Pulmonary artery endothelial cell (primary cell): Measurements from ENCODE around the gene GAP43. TPM values are rescaled to one million over a fixed set of nuclear protein-coding genes. Genes with fewer than 3 reads are reported as not detected.

Experiments
- DNase-seq: peaks from one replicate; pipeline ENCODE4 v3.0.0-alpha.2; 2011; ENCODE audit warnings: low read depth, low spot score
- total RNA-seq: library from RNA; depleted of rRNA; stranded (reverse); fragments of >200 nt; gene quantifications from 2 replicates; pipeline ENCODE4 v1.2.3, GENCODE V29; 2014

The GAP43 gene, protein sequence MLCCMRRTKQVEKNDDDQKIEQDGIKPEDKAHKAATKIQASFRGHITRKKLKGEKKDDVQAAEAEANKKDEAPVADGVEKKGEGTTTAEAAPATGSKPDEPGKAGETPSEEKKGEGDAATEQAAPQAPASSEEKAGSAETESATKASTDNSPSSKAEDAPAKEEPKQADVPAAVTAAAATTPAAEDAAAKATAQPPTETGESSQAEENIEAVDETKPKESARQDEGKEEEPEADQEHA
- total RNA-seq: not detected in 2 replicates

DNA sequence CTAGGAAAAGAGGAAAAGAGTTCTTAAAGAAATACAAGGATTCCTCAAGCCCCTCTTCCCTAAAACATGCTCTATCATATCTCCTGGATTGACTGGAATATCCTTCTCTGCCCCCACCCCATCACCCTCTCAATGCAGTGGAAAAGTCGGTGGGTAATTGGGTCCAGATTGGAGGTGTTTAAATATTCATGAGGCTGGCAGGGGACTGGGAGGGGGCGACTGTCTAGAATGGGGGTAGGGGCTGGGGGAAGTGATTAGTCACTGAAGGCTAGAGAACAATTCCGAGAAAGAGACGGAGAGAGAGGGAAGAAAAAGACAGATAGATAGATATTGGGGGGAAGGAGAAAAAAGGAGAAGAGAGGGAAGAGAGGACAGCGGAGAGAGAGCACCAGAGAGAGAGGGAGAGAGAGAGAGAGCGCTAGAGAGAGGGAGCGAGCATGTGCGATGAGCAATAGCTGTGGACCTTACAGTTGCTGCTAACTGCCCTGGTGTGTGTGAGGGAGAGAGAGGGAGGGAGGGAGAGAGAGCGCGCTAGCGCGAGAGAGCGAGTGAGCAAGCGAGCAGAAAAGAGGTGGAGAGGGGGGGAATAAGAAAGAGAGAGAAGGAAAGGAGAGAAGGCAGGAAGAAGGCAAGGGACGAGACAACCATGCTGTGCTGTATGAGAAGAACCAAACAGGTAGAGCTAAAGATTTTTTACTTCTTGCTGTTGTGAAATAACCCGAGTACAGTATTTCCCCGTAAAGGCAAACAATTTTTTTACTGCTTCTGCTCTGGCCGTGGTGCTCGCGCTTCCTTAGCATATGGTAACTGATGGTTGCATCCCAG, at the start of gene GAP43:
Gene GAP43 (plus strand): TSS at position 467 of the 825 bp plus-strand sequence. CDS start 180 bp downstream, at position 647.
- DNase-seq: no peak

DNA sequence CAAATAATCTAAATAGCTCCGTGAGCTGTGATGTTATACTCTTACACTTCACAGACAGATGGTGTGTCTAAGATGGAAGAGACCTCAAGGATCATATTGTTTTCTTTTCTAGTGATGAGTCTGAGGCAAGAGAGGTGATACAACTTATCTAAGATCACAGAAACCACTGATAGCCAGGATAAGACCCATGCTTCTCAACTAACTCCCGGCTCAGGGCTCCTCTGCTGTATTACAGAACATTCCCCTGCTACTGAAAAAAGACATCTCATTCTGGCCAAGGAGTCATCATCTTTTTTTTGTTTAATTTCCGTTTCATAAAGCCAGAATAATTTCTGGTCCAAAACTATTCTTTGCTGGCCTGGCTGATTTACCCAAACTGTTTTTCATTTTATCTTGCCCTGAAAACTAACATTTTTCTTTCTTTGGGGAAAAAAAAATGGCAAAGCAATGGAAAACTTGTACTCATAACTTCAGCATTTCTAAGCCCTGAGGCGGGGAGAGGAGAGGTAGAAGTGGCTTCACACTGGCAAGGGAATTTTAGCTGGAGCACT, 46.9 kb upstream of the GAP43 start:
- DNase-seq: no peak

DNA sequence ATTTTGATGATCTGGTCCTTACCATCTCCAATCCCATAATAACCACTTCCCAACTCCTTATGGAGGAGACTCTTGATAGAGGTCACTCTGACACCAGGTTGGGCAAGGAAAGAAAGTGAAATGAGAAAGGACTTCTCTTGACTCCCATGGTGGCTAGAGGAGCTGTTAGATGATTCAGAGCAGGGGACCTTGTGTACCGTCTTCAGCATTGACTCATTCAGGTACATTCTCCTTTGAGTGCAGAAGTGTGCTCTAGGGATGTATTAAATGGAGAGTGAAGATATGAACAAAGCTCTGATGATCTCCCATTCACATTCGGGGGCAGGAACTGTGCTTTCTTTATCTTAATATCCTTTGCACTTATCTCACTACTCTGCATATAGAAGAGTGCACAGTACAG, 46.3 kb upstream of the GAP43 start:
- no peak for DNase-seq

DNA sequence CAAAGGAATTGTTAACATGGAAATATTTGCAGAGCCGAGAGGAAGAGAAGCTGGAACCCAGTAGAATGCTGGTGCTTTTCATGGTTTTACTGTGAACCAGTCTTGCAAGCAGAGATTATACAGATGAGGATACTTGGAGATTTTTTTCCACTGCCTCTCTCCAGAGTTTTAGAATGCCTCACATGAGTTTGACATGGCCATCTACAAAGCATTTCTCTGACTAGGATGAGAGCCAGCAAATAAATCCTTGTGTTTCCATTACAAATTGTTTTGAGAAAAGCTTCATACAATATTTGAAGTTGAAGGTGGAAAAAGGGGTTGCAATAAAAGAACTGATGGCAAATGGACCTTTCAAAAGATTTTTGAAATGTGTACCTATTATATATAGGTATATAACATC, 45.0 kb upstream of the GAP43 start:
- no peak for DNase-seq

DNA sequence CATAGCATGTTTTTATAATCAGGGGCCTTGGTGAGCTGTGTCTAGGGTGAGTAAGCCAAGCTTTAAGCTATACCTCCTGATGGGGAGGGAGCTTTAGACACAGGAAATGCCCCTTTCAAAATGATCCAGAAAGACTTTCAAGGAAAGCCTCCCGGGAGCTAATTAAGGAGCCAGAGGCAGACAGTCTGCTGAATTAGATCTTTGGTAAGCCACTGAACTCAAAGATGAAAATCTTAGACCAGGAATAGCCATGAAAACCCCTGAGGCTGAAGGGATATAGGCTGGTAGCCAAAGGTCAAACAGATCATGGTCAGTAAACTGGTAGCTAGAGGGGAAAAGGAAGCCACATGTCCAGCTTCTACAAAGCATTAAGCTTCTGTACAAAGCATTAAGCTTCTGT, 42.7 kb upstream of the GAP43 start:
- DNase-seq: no peak

DNA sequence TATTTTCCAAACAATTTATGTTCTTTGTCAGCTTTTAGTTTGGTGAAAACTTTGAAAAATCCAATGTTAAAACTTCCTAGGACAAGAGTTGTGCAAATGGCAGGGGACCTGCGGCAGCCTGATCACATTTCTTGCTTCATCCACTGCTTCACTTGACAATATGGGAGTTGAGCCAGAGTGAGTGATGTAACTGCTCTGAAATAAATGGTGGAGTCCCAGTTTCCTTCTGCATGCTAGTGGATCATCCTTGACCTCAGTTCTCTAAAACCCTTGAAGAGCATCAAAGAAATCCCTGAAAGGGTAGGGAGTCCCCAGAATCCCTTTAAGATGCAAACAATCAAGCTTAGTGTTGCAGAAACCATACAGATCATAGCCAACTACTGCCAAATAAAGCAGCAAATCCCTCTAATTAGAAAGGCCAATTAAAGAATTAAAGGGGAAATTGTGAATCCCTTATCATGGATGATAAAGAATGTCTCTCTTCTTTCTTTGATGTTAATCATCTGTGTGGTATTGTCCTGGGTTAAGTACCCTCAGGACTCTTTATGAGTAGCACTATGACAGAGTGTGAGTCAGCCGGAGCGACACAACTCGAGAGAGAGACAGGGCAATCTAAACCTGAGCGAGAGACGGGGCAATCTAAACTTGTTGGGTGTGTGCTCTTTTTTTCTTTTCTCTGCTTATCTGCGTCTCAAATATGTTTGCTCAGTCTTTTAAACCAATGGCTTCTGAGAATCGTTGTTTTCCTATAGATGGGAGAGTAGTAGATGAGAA, 41.8 kb upstream of the GAP43 start:
- no peak for DNase-seq

DNA sequence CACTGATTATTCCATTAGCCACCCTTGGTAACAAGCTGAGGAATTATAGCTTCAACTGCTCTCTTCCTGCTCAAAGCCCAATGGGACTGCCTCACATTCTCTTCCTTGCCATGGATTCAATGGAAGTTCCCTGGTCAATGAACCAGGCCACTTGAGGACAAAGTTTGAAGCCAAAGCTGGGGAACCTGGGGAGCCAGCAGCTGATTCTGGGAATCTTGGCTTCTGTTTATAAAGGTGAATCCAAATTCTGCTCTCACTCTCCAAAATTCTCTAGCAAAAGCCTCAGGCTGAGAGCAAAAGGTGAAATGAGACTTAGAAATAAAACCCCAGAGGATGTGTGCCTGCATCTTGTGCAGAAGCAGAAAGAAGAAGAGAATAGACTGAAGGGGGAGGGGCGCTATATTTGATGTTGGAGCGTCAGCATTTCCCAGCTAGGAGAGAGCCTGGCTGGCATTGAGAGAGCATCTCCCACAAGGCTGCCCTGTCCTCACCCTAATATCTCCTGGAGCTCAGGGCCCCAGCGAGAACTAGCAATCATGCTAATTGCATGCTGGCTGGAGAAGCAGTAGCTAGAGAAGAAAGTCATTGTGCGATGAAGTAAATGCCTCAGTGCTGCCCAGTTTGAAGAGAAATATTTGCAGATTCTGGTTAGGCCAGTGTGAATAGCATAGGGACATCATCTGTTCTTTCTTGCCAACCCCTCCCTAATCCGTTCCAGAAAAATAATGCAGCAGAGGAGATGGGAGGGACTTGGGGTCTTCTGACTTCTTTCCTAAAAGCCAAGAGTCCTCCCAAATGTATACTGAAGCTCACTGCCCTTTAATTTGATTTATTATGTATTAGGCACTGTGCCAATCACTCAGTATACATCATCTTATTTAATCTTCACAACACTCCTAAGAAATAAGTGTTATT, 34.9 kb upstream of the GAP43 start:
- no peak for DNase-seq

DNA sequence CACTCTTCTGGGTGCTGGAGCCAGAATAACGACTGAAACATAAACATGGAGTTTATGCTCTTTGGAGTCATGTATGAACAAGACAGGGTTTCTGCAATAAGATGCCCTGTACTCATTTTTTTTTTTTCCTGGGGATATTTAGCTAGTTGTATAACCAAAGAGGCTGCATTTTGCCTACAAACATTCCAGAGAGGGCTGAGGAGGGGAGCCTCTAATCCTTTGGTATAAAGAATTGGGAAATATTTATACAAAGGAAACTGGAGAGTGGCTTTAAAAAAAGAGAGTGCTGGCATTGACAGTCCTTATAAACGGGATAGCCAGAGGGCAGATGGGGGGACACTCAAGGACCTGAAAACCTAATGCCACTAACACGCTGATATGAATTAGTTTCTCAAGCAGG, 32.4 kb upstream of the GAP43 start:
- DNase-seq: no peak

DNA sequence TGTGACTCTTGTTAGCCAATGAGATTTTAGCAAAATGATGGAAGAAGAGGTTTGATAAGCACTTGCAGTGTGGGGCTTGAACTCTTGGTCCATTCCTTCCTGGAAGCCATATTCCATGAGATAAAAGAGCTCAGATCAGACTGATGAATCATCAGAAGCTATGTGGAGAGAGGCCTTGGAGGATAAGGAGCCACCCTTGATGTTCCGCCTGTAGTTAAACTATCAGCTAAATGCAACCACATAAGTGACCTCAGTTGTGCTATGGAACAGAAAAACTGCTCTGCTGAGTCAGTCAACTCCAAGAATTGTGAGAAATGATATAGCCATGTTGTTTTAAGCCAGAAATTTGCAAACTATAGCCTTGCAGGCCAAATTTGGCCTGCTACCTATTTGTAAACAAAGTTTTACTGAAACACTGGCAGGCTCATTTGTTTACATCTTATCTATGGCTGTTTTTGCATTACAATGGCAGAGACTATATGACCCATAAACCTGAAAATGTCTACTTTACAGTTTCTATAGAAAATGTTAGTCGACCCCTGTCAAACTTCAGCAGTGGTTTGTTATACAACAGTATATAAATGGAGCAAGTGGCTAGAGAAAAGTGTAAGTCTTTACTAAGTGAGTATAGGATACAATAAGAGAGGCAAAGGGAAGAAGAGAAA, 27.6 kb upstream of the GAP43 start:
- DNase-seq: no peak

DNA sequence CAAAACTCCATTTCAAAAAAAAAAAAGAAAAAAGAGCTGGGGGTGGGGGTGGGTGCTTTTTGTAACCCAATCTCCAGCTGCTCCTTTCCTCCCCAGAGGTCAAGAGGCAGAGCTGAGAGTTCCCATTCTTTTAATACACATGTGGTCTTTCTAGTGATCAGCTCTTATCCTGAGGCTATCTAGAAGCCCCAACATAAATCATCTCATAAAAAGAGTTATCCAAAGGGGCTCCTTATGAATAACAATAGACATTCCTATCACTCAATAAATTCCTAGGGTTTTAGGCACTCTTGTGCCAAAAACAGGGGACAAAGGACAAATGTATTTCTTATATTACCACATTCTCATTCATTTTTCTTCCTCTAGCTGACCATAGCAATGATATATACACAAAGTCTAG, 25.1 kb upstream of the GAP43 start:
- no peak for DNase-seq

DNA sequence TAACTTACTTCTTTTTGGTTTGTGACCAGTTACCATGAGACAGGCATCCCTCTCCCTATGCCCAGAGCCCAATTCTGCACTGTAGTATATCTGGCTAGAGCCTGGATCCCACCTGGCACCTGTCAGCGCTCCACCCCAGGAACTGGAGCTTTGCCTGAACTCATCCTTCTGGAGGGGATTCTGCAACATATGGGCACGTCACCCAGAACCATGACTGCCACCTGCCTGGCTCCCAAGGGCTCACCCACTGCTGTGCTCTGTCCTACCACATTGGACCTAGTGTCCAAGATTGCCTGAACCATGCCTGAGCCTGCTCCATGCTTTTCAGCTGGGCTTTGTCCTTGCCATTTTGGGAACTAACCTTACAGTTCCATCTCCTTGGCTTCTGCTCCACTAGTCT, 21.1 kb upstream of the GAP43 start:
- DNase-seq: no peak

DNA sequence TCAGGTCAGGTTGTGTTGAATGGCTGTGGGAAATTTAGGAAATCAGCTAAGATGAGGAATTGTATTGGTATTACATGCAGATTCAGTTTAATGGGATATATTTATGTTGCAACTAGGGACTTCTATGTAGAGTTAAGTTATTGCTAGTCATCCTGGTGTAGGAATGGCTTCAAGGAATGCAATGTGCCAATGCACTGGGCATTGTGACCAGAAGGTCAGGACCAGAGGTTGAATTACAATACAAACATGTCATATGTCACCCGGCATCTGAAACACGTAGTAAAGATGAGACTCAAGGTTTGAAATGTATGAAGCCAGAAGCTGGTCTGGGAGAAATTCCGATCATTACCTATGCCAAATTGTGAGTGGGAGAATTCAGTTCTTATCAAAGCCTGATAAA, 11.7 kb upstream of the GAP43 start:
- DNase-seq: no peak

DNA sequence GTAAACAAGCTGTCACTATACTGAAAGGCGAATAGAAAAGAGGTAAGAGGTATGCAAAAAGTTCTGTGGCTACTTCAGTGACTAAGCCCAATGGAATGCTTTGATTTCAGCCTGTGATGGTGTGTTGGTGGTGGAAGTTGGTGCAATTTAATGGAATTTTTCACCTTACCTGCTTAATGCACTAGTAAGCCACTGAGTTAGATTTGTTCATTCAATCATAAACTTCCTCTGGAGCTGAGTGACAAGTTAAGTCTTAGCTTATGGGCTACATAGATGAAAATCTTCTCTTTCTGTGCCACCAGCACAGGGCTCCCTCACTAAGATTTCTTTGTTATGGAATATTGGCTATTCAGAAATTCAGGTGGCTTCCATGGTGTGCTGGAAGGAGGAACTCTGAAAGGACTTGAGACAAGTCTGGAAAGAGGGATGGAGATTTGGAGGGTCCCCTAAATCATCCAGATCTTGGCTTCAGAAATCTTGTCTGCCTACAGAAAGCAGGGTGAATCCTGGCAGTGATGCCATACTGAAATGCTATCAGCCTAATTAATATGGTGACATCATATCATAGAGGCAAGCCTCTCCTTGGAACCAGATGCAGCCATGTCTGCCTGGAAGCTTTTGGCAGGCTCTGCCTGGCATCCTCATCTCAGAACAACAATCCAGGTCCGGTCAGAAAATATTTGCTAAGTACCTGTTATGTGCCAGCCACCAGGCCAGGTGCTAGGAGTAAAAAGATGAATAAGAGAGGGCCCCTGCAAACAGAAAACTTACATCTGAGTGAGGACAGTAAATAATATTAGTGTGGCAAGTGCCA, 8.1 kb upstream of the GAP43 start:
- no peak for DNase-seq

DNA sequence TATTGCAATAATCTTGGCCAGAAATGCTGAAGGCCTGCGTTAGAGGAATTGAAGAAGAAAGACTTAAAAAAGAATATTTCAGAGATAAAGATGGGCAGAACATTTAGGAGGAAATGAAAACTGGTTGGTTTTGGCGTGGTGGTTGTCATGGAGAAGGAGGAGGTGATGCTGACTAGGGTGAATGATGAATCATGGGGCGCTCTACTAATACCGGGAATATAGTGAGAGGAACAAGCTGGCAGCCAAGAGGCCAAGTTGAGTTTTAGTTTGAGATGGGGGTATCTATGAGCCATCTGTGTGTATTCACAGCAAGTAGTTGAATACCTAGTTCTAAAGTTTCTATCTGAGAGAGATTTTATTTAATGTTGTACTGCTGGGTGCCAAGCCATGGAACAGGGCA, 6.8 kb upstream of the GAP43 start:
- no peak for DNase-seq

DNA sequence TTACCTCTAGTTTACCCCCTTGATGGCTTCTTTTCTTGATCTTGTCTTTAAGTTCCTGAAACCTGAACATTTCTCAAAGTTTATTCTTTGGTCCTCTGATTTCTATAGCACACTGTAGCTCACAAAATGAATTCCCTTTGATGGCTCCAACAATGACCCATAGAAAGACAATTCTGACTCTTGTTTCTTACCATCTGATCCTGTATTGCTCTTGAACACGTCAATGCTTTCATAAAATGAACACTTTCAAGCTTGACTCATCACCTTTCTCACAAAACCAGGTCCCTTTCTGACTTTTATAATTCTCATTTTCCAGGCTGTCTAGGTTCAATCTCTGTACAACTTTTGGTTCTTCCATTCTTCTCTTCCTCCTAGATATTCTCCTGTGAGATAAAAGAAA, 5.7 kb upstream of the GAP43 start:
- DNase-seq: no peak

DNA sequence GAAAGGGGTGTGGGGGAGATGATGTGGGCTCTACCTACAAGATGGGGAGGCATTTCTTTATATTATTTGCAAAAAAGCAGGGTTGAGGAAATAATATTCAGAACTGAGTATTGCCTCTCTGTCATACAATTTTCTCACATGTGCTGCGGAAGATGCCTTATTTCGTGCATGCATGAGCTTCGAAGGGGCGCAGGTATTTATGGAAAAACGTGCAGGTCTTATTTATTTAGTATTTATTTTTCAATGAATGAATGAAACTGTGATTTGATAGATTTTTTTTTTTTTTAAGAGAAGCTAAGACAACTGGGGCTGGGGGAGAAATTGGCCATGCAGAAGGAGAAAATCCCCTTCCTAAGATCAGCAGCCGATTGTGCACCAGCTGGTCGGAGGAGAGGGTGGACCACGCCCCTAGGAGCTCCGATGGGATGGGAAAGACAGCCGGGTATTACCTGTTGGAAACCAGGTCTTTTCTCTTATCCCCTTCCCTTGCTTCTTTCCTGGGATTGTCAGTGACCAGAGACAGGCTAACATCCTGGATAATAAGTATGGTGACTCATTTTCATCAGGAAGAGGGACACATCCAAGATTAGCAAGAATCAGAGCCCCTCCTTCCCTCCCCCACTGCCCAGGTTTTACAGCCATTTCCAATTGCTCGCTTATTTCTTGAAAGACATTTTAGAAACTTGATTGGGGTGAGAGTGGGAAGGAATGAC, 875 bp downstream of the GAP43 start:
- no peak for DNase-seq

DNA sequence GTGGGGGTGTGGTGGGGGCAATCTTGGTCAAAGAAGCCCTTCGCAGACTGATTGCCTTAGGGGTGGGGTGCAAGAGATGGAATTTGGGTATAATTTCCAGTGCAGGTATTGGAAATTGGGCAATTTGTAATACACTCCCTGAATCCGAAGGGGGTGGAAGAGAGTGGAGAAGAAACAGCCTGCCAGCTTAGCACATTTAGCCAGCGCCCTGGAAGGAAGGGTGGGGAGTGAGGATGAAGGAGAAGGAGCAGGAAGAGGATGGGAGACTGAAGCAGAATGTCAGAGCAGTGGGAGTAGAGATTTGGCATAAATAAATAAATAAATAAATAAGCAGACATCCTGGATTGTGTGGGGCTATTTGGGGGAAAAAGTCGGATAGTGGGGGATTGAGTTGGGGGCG, 1.6 kb downstream of the GAP43 start:
- DNase-seq: no peak

DNA sequence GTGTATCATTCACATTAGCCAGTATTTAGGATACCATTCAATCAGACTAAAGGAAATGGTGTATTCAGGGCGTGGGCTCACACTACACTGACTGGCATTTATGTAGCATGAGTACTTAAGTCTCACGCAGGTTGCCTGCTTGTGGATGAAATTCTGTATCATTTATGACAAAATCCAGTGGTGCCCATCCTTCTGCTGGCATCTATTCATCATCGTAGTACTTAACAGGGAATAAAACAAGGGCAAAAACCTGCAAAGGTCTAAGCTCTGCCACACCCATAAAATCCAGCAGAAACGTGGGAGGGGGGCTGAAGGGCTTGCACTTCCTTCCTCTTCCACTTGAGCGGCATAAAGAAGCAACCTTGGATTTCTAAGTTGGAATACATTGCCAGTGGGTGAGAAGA, 2.7 kb downstream of the GAP43 start:
- DNase-seq: no peak

DNA sequence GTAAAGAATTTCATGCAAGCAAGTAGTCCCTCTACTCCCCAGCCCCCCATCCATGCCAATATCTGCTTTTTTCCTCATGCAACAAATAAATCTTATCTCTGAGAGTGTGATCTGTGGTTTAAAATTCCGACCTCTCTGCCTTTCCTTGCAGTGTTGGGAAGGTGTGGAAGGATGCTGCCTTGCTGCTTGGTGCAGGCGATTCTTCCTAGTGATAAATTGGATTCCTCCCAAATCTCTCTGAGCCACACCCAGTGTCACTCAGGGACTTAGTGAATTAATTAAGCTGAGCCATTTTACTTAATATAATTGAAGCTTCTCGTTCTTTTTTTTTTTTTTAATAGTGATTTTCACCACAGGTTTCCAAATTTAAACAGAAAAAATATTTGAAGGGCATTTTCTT, 3.4 kb downstream of the GAP43 start:
- no peak for DNase-seq
